ENCODE data around the gene OLFML1.

Gene OLFML1

DNA sequence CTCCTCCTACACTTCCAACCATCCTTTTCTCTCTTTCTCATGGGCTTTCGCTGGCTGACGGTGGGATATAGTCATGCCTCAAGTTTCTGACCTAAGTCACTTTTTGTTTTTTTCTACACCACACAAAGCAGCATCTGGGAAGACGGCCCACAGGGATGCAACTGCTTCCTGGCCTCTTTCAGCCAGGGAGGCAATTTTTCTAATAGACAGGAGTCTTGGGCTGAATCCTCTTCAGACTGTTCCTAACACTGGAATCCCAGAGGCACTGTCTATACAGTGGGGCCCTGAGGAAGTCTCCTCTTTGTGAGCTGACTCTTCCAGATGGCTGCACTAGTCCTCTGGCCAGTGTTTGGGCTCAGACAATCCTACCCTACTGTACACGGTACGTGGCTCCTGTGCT lies 39.7 kb upstream of the OLFML1 start:
- Histone ChIP-seq H3K4me3 (replicated peaks; ENCODE audit: insufficient read depth, low read length) (no peak overlapping the region), H3K27ac (replicated peaks) (no peak overlapping the region), H3K27me3 (ENCODE audit: insufficient read depth, poor library complexity, severe bottlenecking) (no peaks in the 10 kb centered on the region)
- TF ChIP-seq, protein P1, sequence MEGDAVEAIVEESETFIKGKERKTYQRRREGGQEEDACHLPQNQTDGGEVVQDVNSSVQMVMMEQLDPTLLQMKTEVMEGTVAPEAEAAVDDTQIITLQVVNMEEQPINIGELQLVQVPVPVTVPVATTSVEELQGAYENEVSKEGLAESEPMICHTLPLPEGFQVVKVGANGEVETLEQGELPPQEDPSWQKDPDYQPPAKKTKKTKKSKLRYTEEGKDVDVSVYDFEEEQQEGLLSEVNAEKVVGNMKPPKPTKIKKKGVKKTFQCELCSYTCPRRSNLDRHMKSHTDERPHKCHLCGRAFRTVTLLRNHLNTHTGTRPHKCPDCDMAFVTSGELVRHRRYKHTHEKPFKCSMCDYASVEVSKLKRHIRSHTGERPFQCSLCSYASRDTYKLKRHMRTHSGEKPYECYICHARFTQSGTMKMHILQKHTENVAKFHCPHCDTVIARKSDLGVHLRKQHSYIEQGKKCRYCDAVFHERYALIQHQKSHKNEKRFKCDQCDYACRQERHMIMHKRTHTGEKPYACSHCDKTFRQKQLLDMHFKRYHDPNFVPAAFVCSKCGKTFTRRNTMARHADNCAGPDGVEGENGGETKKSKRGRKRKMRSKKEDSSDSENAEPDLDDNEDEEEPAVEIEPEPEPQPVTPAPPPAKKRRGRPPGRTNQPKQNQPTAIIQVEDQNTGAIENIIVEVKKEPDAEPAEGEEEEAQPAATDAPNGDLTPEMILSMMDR (IDR thresholded peaks at IDR 0.05; ENCODE audit: insufficient read depth, low read length) = no peak
- no peak for TF ChIP-seq GABPA (IDR thresholded peaks at IDR 0.05; ENCODE audit: low read depth)
- DNase-seq (ENCODE audit: low read depth in 1 of 2, low spot score in 1 of 2) = no peak

DNA sequence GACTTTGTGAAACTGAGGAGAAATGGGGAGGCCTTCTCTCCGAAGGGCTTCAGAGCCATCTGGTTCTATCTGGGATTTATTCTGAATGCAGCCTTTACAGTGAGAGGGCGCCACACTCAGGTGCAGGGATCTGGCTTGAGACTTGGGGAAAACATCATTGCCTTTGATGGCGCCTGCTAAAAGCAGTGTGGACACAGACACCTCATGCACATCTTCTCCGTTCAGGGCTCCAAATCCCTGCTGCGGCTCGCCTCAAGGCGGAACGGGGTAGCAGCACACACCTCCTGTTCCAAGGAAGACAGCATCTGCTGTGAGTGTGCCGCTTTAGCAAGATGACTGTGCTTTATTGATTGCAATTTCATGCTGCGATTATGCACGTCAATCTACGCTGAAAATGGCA lies 37.1 kb upstream of the OLFML1 start:
- H3K4me3 ChIP-seq (replicated peaks; ENCODE audit: insufficient read depth, low read length) = no peak overlapping the region
- no peak for TF ChIP-seq POLR2AphosphoS5 (IDR thresholded peaks at IDR 0.05; ENCODE audit: low read depth)
- TF ChIP-seq GABPA (IDR thresholded peaks at IDR 0.05; ENCODE audit: low read depth) = no peak
- no peak overlapping the region for H3K27ac ChIP-seq (replicated peaks)
- DNase-seq (ENCODE audit: low read depth in 1 of 2, low spot score in 1 of 2) = no peak
- no peaks in the 10 kb centered on the region for H3K27me3 ChIP-seq (ENCODE audit: insufficient read depth, poor library complexity, severe bottlenecking)

DNA sequence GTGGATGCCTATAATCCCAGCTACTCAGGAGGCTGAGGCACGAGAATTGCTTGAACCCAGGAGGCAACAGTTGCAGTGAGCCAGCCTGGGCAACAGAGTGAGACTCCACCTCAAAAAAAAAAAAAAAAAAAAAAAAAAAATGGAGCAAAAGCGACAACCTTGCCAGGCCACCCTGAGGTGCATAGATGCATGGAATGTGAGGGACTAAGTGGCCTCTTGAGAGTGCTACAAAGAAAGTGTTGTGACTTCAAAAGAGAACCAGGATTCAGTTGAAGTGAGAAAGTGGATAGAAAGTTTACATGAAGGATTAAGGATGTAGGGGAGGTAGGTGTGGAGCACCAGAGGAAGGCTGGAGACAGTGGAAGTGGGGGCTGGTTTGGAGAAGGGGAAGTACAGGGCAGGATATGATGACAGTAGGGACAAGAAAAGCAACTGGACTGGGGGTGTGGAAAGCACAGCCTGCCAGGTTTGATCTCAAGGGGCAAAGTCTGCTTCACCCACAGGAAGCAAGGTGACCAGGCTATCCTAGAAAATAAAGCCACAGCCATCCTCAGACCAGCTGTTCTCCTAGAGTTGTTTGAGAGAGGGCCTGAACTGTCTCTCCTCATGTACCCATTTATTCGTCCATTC lies 36.0 kb upstream of the OLFML1 start:
- DNase-seq (ENCODE audit: low read depth in 1 of 2, low spot score in 1 of 2) = peak in 1 of 2 experiments; percentile 26
- Histone ChIP-seq H3K4me3 (replicated peaks; ENCODE audit: insufficient read depth, low read length) (no peak overlapping the region), H3K27me3 (ENCODE audit: insufficient read depth, poor library complexity, severe bottlenecking) (no peaks in the 10 kb centered on the region), H3K27ac (replicated peaks) (no peak overlapping the region)
- TF ChIP-seq, protein P2, sequence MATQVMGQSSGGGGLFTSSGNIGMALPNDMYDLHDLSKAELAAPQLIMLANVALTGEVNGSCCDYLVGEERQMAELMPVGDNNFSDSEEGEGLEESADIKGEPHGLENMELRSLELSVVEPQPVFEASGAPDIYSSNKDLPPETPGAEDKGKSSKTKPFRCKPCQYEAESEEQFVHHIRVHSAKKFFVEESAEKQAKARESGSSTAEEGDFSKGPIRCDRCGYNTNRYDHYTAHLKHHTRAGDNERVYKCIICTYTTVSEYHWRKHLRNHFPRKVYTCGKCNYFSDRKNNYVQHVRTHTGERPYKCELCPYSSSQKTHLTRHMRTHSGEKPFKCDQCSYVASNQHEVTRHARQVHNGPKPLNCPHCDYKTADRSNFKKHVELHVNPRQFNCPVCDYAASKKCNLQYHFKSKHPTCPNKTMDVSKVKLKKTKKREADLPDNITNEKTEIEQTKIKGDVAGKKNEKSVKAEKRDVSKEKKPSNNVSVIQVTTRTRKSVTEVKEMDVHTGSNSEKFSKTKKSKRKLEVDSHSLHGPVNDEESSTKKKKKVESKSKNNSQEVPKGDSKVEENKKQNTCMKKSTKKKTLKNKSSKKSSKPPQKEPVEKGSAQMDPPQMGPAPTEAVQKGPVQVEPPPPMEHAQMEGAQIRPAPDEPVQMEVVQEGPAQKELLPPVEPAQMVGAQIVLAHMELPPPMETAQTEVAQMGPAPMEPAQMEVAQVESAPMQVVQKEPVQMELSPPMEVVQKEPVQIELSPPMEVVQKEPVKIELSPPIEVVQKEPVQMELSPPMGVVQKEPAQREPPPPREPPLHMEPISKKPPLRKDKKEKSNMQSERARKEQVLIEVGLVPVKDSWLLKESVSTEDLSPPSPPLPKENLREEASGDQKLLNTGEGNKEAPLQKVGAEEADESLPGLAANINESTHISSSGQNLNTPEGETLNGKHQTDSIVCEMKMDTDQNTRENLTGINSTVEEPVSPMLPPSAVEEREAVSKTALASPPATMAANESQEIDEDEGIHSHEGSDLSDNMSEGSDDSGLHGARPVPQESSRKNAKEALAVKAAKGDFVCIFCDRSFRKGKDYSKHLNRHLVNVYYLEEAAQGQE (IDR thresholded peaks at IDR 0.05; ENCODE audit: insufficient replicate concordance, low read depth) = no peak
- TF ChIP-seq GABPA (IDR thresholded peaks at IDR 0.05; ENCODE audit: low read depth) (no peak), POLR2AphosphoS5 (IDR thresholded peaks at IDR 0.05; ENCODE audit: low read depth) (no peak), SPI1 (IDR thresholded peaks at IDR 0.05; ENCODE audit: borderline replicate concordance, low read depth) (no peak)
- TF ChIP-seq, protein P1 (IDR thresholded peaks at IDR 0.05; ENCODE audit: insufficient read depth, low read length) = no peak

DNA sequence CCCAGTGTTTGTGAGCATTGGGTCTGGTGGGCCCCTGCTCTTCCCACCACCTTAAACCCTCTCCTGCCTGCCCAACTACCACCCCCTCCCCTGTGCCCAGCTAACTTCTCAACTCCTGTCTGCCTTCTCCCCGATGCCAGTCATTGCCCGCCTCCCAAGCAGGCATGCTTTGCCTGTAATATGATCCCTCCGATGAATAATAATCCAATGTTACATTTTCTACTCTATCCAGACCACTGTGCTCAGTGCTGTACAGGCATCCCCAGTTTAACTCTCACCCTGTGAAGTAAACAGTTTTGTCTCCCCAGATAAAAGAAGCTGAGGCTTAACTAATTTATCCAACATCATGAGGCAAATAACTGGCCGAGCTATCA lies 35.5 kb upstream of the OLFML1 start:
- no peak for DNase-seq (ENCODE audit: low read depth in 1 of 2, low spot score in 1 of 2)

DNA sequence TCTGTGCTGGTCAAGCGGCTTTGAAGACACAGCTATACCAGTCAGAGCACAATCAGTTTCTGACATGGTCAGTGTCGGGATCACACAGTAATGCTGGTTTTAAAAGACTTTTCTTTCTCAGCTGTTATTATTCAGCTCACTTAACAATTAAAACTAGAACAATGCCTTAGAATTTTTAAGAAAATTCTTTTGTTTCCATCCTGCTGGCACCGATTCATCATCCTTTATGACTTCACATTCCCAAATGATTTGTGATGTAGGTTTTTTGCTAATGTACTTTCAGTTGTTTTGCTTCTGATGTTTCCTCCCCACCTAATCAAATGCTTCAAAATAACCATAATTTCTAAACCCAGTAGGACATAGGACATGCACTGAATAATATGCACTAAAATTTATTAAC lies 34.5 kb upstream of the OLFML1 start:
- no peak for DNase-seq (ENCODE audit: low read depth in 1 of 2, low spot score in 1 of 2)
- TF ChIP-seq, protein P2 (IDR thresholded peaks at IDR 0.05; ENCODE audit: insufficient replicate concordance, low read depth) = no peak
- no peak for TF ChIP-seq GABPA (IDR thresholded peaks at IDR 0.05; ENCODE audit: low read depth)
- TF ChIP-seq SPI1 (IDR thresholded peaks at IDR 0.05; ENCODE audit: borderline replicate concordance, low read depth) = no peak
- TF ChIP-seq, protein P1 (IDR thresholded peaks at IDR 0.05; ENCODE audit: insufficient read depth, low read length) = no peak
- no peak for TF ChIP-seq POLR2AphosphoS5 (IDR thresholded peaks at IDR 0.05; ENCODE audit: low read depth)
- Histone ChIP-seq H3K27ac (replicated peaks) (no peak overlapping the region), H3K27me3 (ENCODE audit: insufficient read depth, poor library complexity, severe bottlenecking) (no peaks in the 10 kb centered on the region), H3K4me3 (replicated peaks; ENCODE audit: insufficient read depth, low read length) (no peak overlapping the region)

More for the DNA sequence above, 35.5 kb upstream of the OLFML1 start:
- Histone ChIP-seq H3K4me3 (replicated peaks; ENCODE audit: insufficient read depth, low read length) (no peak overlapping the region), H3K27ac (replicated peaks) (no peak overlapping the region), H3K27me3 (ENCODE audit: insufficient read depth, poor library complexity, severe bottlenecking) (no peaks in the 10 kb centered on the region)
- TF ChIP-seq GABPA (IDR thresholded peaks at IDR 0.05; ENCODE audit: low read depth) = no peak
- TF ChIP-seq, protein P1 (IDR thresholded peaks at IDR 0.05; ENCODE audit: insufficient read depth, low read length) = no peak
- no peak for TF ChIP-seq SPI1 (IDR thresholded peaks at IDR 0.05; ENCODE audit: borderline replicate concordance, low read depth)

All from HL-60 (cell line).